ENCODE results near the gene OR6M1.

The OR6M1 gene, protein sequence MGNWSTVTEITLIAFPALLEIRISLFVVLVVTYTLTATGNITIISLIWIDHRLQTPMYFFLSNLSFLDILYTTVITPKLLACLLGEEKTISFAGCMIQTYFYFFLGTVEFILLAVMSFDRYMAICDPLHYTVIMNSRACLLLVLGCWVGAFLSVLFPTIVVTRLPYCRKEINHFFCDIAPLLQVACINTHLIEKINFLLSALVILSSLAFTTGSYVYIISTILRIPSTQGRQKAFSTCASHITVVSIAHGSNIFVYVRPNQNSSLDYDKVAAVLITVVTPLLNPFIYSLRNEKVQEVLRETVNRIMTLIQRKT
- total RNA-seq: 0 reads per million in 3 experiments

DNA sequence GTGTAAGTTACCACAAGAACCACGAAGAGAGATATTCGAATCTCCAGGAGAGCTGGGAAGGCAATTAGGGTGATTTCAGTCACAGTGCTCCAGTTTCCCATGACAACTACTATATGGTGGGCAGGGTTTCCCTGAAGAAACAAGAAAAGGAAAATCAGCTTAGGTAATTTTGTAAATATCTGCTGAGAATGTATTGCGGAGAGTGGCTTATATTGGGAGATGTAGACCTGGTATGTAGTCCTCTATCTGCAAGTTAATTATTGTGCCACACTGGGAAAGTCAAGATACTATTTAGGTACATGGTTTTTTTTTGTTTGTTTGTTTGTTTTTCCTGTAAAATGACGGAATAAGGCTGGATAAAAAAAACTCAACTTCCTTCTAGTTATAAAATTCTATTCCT lies at the start of gene OR6M1:
OR6M1 (minus strand) TSS at position 101 of the 400 bp plus-strand sequence; CDS start at position 101, 0 bp downstream.
- DNase-seq: no peak

DNA sequence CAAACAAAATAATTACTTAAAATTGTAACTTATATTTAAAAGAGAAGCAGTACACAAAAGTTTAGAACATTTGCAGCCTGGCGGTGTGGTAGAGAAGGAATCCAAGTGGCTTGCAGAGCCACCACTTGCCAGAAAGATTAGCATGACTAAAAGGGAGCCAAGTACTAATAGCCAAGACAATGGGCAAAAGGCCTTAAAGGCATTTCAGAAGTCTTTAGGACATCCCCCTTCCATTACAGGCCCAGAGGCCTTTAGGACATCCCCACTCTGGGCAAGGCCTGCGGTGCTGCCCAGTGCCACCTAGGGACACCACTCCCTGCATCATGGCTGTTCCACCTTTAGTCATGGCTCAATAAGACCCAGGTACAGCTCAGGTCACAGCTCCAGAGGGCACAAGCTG lies 46.9 kb upstream of the OR6M1 start:
- no peak for DNase-seq

DNA sequence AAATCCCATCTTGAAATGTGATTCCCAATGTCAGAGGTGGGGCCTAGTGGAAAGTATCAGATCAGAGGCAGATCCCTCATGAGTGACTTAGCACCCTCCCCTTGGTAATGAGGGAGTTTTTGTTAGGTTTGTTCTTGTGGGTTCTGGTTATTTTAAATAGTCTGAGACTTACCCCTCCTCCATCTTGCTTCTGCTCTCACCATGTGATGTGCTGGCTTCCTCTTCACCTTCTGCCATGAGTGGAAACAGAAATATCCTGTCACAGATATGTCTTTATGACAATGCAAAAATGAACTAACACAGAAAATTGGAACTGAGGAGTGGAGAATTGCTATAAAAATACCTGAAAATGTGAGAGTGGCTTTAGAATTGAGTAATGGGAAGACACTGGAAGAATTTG lies 46.2 kb upstream of the OR6M1 start:
- no peak for DNase-seq

DNA sequence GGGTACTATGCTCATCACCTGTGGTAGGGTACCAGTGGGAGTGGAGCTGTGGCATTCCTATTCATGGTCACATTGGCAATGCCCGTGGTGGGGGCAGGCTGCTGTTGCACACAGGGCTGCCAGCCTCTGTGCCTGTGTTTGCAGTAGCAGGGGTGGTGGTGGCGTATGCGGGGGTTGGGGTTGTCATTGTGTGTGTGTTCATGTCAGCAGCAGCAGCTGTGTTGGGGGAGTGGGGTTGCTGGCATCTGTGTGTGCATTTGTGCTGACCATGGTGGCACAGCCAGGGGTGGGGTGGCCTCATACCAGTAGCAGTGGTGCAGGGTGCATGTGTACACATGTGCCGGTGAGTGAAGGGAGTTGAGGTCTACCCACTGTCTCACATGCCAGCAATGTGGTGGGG lies 45.0 kb upstream of the OR6M1 start:
- no peak for DNase-seq

DNA sequence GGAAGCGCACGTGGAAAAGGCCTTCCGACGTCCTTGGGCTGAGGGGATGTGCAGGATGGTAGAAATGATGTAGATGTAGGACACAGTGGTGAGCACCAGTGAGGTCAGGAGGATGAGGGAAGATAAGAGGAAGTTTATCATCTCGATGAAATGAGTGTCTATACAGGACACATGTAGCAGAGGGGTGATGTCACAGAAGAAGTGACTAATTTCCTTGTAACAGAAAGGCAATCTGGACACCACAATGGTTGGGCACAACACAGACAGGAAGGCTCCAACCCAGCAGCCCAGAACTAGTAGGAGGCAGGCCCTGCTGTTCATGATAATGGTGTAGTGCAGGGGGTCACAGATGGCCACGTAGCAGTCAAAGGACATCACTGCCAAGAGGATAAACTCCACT lies 35.0 kb upstream of the OR6M1 start:
- DNase-seq: no peak

DNA sequence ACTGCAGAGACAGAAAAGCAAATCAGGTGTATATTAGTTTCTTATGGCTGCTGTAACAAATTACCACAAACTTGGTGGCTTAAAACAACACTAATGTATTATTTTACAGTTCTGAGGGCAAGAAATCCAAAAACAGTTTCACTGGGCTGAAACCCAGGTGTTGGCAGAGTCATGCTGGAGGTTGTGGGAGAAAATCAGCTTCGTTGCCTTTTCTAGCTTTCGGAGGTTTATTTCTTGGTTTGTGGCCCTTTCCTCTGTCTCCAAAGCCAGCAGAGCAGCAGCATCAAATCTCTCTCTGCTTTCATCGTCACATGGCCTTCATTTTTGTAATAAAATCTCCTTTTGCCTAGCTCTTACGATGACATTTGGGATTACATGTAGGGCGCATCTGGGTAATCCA lies 33.0 kb upstream of the OR6M1 start:
- no peak for DNase-seq

DNA sequence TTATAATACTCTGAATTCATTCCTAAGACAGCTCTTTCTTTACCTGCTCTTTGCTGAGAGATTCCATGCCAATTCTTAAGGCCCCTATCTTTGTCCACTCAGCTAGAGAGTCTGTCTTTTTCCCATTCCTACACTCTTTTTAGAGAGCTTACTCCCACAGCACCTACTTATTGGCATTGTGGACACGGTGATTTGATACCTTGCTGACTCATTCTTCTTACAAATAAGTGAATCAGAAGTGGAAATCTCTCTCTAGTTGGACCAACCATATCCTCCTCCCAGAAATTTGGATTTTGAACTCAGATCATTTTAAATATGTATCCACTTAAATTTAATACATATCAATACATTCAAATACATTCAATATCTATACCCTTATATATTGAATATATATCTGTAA lies 32.5 kb upstream of the OR6M1 start:
- DNase-seq: no peak

DNA sequence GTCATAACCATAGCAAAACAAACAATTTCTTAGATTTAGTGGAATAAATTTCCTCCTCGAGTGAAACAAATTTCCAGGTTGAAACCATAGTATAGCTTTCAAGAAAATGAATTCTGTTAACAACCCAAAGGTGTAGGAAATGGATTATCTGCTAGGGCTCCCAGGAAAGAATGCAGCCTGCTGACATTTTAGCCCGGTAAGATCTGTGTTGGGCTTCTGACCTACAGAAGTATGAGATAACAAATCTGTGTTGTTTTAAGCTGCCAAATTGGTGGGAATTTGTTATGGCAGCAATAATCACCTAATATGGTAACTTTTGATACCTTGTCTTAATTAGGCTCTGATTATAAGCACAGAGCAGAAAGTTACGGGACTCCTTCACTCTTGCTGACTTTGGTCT lies 32.0 kb upstream of the OR6M1 start:
- DNase-seq: no peak

DNA sequence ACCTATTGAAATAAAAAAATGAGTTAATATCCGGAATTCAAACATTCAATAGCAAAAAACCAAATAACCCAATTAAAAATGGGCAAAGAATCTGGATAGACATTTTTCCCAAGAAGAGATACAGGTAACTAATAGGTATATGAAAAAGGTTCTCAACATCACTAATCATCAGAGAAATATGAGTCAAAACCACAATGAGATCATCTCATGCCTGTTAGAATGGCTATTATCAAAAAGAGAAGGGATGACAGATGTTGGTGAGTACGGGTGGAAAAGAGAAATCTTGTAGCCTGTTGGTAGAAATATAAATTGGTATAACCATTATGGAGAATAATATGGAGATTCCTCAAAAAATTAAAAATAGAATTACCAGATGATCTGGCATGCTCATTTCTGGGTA lies 26.9 kb upstream of the OR6M1 start:
- DNase-seq: no peak

DNA sequence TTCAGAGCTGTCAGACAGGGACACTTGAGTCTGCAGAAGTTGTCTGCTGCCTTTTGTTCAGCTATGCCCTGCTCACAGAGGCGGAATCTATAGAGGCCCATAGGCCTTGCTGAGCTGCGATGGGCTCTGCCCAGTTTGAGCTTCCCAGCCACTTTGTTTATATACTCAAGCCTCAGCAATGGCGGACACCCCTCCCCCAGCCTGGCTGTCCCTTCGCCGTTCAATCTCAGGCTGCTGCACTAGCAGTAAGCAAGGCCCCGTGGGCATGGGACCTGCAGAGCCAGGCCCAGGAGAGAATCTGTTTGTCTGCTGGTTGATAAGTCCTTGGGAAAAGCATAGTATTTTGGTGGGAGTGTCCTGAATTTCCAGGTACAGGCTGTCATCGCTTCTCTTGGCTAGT lies 23.6 kb upstream of the OR6M1 start:
- DNase-seq: no peak

DNA sequence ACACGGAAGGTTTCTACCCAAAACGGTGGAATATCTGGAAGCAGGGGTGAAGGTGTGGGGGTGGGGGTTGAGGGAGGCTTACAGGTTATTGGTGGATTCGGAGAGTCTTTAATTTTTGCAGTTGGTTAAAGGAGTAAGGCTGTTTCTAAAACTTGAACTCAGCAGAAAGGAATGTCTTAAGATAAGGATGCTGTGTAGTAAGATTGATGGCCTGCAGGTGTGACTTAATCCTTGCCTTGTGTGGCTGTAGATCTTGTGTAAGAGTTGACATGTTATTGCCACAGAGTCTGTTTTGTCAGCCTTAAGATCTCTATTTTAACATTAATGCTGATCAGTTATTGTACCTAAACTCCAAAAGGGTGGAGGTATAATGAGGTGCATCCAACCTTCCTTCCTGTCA lies 16.4 kb upstream of the OR6M1 start:
- no peak for DNase-seq

DNA sequence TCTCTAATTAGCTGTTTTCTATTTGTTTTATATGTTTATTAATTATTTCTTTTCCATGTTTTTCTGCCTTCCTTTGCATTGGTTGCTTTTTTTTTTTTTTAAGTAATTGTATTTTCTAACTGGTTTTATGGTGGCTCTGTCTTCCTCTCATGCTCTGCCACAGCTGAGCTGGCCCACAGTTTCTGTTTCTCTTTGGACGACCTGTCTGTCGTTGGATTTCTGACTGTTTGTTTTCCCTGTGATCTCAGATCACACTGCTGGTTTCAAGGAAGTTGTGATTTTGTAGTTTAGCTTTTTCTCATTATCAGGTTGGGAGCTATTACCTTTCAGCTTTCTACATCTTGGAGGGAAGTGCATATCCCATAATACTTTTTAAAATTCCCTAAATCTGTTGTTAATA lies 15.9 kb upstream of the OR6M1 start:
- DNase-seq: no peak

DNA sequence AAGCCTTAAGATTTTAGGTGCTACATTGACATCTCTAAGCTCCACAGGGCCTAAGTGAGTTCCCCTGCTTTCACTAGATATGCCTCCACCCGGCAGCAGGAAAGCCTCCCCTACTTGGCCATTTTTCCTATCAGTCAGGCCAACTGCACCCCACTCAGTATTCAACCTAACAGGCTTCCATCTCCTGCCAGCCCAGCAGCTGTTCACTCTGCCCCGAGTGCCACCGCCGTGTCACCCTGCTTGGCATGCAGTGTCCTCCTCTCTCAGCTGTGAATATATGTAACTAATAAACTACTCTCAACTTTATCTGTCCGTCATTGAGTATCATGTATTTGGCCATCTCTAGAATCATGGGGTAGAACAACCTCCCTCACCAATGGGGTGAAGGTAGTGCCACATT lies 9.0 kb upstream of the OR6M1 start:
- DNase-seq: no peak

DNA sequence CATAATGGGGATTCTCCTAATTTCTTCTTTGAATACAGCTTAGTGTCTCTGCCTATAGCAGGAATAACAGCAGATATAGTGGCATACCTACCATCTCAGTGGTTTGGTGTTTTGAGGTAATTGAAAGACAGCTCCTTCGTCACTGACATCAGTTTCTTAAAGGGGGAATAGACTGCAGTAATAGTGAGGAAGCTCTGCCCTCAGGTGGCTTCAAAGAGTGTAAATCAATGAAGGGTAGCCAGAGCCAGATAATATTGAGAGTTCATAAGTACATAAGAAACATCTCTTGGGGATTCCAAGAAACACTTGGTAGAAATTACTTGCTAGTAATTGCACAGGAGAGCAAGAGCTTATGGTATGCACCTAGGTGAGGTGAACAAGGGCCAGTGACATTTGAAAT lies 4.4 kb downstream of the OR6M1 start:
- no peak for DNase-seq

DNA sequence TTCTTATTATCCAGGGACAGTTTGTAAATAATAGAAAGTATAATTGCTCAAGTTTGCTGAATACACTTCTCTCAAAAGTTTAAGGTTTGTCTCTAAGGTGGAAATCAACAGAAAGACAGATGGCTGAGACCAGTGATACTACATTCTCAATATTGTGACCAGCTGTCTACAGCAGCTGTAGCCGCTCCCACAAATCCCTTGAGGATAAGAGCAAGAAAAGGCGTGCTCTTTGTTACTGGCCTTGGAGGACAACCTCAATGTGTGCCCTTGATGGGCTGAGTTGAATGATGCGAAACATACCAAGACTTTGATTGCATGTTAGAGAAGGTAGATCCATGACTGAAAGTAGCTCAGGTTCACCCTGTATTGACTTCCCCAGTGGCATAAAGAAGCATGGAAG lies 6.1 kb downstream of the OR6M1 start:
- DNase-seq: no peak

DNA sequence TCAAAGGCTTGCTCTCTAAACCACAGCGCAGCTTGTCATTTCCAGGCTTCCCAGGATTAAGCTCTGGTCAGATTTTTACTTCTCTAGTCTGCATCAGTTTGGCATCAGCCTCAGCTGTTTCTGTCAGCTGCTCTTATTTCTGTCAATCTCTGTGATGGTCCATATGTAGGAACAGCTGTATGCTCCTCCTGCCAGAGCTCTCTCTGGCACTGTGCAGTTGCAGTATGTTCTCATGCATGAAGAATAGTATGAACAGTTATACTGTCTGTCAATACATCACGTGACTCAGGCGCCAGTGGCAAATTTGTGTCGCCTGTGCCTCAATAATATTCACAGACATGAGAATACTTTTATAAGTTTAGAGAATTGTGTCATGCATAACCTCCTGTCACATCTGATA lies 6.7 kb downstream of the OR6M1 start:
- DNase-seq: no peak

DNA sequence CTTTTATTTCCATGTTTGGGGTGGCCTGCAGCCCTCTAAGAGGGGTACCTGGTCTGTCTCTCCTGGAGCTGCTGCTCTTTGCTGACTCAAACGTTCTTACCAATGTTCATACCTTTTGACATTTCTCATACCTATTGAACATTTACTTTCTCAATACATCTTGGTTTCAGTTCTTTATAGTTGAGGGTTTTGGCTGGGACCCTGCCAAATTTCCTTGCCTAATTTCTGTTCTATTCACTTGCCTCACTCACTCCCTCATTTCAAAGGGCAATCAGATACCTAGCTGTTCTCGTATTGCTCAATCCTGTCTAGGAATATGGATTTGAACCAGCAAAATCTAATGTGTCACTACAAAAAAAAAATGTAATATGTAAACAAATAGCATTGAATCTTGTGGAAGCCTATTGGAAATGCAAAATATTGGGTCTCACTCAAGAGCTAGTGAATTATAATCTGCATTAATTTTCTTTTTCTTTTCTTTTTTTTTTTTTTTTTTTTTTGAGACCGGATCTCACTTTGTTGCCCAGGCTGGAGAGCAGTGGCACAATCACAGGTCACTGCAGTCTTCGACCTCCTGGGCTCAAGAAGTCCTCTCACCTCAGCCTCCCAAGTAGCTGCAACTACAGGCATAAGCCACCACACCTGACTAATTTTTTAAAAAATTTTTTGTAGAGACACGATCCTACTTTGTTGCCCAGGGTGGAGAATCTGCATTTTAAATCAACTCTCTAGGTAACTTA lies 7.5 kb downstream of the OR6M1 start:
- no peak for DNase-seq

DNA sequence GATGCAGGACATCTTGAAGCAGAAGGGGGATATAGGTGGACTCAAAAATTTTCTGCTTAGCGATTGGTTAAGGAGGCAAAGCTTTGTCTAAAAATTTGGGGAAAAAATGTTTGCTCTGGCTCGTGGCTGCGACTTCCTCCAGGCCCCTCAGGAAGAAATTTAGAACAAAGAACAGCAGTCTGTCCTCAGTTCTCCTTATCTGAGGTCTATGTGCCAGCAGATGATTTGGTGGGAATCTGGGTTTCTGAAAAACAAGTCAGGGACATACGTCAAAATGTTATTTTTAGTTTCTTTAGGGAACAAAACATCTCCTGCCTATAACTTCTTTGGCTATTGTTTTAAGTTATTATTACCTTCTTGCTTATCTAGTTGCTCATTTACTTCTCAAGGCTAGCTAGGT lies 8.1 kb downstream of the OR6M1 start:
- DNase-seq: no peak

DNA sequence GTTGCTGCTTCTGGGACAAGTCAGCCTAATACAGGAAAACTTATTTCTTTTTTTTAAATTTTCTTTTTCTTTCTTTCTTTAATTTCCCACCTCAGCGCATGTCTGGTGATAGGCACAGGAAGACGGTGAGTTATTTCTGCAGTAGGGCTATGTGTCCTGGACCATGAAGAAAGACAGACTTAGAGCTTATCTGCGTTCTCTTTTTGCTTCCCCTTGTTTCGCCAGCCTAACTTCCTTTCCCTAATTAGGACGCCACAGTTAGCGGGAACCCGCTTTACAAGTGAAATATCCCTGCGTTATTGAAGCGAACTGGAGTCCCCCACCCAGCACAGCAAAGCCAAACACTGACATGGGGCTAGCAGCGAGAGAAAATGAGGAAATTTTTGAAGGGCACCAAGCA lies 8.6 kb downstream of the OR6M1 start:
- no peak for DNase-seq

DNA sequence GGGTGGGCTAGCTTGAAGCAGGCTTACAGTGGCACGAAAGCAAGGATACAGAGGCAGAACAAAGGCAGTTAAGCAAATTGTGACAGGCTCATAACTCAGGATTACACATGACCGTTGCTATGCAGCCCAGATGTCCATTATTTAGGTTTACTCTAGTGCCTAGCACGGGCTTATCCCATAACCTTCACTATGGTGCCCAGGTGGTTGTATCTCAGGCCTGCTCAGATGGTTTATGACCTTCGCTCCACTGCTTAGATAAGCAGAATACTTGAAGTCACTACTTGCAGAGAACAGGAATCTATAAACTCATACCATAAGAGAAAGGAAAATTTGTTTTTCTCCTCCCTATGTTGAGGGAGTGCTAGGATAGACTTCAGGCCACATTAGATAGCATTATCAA lies 9.0 kb downstream of the OR6M1 start:
- no peak for DNase-seq

DNA sequence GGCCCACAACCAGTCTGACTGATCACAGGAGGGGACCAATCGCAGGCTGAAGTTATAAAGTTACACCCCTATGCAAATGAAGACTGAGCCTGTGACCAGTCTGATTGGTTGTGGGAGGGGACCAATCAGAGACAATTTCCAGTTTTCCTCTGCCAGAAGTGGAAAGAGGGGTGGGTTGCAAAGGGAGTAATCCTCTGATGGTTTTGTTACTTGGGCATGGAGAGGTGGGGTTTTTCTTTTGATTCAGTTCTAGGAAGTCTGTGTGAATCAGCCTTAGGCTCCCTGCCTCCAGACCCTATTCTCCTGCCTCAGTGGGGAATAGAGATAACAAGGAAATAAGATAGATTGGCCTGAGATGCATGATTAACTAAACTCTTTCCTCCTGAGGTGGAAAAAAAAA lies 9.9 kb downstream of the OR6M1 start:
- no peak for DNase-seq

DNA sequence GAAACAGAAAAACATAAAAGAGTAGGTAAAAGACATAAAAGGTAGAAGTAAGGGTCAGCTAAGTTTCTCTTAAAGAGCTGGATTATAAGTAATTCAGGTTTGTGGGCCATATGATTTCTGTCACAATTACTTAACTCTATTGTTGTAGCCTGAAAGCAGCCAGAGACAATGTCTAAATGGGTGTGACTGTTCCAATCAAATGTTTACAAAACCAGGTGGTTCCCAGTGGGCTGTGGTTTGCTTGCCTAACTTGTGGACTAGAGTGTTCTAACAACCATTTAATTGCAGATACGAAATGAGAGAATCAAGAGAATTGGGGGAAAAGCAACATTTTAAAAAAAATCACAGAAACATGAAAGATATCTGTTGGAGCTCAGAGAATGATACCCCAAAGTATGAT lies 22.6 kb downstream of the OR6M1 start:
- no peak for DNase-seq

DNA sequence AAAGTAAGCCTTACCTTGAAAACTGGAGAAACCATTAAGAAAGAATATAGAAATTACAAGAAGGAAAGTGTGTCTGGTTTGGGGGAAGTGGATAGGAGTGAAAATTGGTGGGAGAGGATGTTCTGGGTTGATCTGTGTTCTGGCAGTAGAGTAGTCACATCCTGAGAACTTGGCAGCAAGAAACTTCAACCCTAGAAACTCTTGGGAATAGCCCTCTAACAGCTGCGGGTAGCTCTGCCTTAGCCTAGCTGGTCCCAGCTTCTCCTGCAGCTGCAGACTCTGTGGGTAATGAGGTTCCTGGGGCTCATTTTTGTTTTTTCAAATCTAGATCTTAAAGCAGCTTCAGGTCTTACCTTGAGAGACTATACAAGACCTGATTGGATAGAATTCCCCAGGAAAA lies 27.6 kb downstream of the OR6M1 start:
- no peak for DNase-seq

DNA sequence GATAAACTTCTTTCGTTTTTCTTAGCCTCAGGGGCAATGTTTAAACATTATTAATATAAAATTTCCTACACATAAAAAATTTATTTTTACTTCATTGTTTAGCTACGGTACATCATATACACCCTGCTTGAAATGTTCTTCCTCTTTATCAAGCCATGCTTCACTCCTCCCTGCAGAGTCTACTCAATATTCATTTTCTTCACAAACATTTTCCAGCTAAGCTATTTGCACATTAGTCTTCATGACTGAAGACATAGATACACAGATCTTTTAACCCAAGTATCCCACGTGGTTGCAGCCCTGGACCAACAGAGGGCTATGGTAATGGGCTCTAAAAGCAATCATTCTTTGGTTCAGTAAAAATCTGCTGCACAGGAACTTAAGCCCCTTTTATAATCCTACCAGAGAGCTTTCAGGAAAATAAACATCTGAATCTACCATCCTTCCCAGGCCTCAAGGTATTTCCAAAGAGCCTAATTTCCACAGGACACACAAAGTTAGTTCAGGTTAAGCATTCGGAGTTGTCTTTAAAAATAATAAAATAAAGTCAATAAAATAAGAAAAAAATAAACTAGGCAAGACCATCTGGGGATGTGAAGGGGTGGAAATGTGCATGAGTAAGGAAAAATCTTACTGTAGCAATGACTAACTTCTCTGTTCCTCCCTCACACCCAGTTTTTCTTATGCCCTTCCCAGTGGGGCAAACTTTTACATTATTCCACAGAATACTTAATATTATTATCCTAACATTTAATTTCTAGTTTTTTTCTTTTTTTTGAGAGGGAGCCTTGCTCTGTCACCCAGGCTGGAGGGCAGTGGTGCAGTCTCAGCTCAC lies 30.2 kb downstream of the OR6M1 start:
- no peak for DNase-seq

Data from central memory CD4-positive, alpha-beta T cell (primary cell).